Lower leg skin (tissue), 4 donors: Measurements from ENCODE around the gene PPP1R12B. TPM values are rescaled to one million over a fixed set of nuclear protein-coding genes. Genes with fewer than 3 reads are reported as not detected.

Experiments
- DNase-seq, 2 donors: peaks; one replicate each; pipeline ENCODE4 v3.0.0-alpha.2; 2019; ENCODE audit warnings: low spot score in 2 of 2
- H3K4me3 ChIP-seq: fragments of 200-600 bp; sonication (generic); 2 replicates; pipeline ENCODE4 v1.5.1; 2017; ENCODE audit warnings: mild to moderate bottlenecking, low read depth; ENCODE audit not compliant: poor library complexity, severe bottlenecking
- POLR2A ChIP-seq, 2 donors: fragments of 450-650 bp; IDR thresholded peaks; one replicate each; pipeline ENCODE4 v1.6.1; 2016 to 2017; ENCODE audit warnings: antibody characterized with exemption in 2 of 2, mild to moderate bottlenecking in 1 of 2, moderate library complexity in 1 of 2
- WGBS, 2 donors: methylation state at CpG; one replicate each; pipeline ENCODE4 v1.1.5; 2018; 5-methylcytosine and 5-hydroxymethylcytosine counted together
- intact Hi-C: fragments of 100-400 bp; cut with DNase I; formaldehyde crosslinking; loops from one replicate; pipeline ENCODE4 v1.15.0; 2023; ENCODE audit warnings: low total_unique reads
- total RNA-seq, 4 donors: library from RNA; depleted of rRNA; stranded (reverse); fragments of >200 nt; gene quantifications; one replicate each; pipeline ENCODE4 v1.1.0, GENCODE V29; 2016
- TF ChIP-seq, protein P1 (sequence below), 3 donors: fragments of 450-650 bp; IDR thresholded peaks; one replicate each; pipeline ENCODE4 v1.5.1; 2016; ENCODE audit warnings: antibody characterized with exemption in 3 of 3, mild to moderate bottlenecking in 3 of 3, moderate library complexity in 2 of 3

The PPP1R12B gene
- total RNA-seq, 4 donors from 2014 or later = 14.6 to 50.8 (median 30.6) TPM

GRCh38 chr1:202561240-202561639 is 212.7 kb downstream of the PPP1R12B start:
- H3K4me3 ChIP-seq = no peak overlapping the region
- TF ChIP-seq, protein P1, sequence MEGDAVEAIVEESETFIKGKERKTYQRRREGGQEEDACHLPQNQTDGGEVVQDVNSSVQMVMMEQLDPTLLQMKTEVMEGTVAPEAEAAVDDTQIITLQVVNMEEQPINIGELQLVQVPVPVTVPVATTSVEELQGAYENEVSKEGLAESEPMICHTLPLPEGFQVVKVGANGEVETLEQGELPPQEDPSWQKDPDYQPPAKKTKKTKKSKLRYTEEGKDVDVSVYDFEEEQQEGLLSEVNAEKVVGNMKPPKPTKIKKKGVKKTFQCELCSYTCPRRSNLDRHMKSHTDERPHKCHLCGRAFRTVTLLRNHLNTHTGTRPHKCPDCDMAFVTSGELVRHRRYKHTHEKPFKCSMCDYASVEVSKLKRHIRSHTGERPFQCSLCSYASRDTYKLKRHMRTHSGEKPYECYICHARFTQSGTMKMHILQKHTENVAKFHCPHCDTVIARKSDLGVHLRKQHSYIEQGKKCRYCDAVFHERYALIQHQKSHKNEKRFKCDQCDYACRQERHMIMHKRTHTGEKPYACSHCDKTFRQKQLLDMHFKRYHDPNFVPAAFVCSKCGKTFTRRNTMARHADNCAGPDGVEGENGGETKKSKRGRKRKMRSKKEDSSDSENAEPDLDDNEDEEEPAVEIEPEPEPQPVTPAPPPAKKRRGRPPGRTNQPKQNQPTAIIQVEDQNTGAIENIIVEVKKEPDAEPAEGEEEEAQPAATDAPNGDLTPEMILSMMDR (IDR thresholded peaks at IDR 0.05) = no peak
- TF ChIP-seq POLR2A (IDR thresholded peaks at IDR 0.05) = no peak
- 90 to 96% methylated on average over 1 of the region's 1 CpG for WGBS, 2 donors
- DNase-seq = no peak
- intact Hi-C loops = no loop called here

DNA sequence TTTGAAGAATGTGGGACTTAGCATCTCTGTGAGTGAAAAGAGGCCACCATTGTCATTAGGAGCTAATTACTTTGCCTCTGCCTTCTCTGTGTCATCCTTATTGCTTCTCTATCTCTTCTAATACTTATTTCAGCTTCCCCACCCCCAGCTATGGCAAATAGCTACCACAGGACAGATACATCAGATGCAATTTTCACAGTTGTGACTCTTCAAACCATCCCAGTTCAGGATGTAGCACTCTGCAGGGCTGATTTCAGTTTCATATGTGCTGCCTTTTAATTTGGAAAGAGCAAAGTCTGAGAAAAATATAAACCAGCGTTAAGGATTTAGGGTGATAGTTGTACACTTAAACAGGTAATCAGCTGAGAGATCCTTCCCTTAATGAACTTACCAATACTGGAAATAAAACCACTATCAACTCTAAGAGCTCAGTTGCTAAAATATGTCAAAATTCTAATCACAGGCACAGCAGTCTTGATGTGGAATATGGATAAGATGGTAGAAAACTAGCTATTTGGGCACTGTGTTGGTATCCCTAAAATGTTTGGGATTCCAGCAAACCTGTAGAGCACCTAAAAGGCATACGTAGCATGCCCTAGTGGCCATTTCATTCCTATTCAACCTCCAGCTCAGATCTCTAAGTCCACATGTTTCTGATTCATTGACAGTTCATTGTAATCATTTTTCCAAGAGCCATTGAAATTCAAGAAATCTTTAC is 213.4 kb downstream of the PPP1R12B start:
- no peak for DNase-seq
- intact Hi-C loops = no loop called here
- H3K4me3 ChIP-seq = no peak overlapping the region
- WGBS, 2 donors = 77 to 81% methylated on average over 2 of the region's 2 CpGs
- TF ChIP-seq POLR2A (IDR thresholded peaks at IDR 0.05) = no peak
- TF ChIP-seq, protein P1 (IDR thresholded peaks at IDR 0.05) = no peak

DNA sequence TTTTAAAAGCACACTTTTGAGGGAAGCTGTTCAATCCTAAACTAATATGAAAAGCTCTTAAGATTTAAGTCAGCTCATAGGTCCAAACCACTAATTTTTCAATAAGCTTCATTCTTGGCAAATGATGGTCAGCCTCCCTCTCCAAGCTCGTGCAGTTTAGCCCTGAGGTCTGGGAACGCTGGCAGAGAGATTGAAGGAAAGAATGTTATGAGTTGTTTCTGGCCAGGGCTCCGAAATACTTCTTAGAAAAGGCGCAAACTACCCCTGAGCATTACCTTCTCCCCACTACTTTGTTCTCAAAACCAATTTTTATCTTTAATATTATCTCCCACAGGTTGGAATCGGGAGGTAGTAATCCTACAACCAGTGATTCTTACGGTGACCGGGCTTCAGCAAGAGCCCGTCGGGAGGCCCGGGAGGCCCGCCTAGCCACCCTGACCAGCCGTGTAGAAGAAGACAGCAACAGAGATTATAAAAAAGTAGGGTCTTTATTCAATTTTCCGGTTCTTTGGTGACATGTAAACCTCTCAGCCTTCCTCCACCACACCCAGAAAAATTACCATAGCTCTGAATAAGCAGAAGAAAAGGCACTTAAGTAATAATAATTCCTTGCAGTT is 214.1 kb downstream of the PPP1R12B start:
- no peak for DNase-seq
- 48 to 51% methylated on average over 13 of the region's 13 CpGs for WGBS, 2 donors
- TF ChIP-seq POLR2A (IDR thresholded peaks at IDR 0.05) = no peak
- TF ChIP-seq, protein P1 (IDR thresholded peaks at IDR 0.05) = no peak
- no peak overlapping the region for H3K4me3 ChIP-seq
- intact Hi-C loops = no loop called here

- 64 to 79% methylated on average over 1 of the region's 1 CpG for WGBS, 2 donors
- no peak overlapping the region for H3K4me3 ChIP-seq
- intact Hi-C loops = no loop called here
- no peak for TF ChIP-seq POLR2A (IDR thresholded peaks at IDR 0.05)
- TF ChIP-seq, protein P1 (IDR thresholded peaks at IDR 0.05) = no peak
- DNase-seq = no peak
Observed at GRCh38 chr1:202563818-202564217, 215.3 kb downstream of the PPP1R12B start.

- TF ChIP-seq, protein P1 (IDR thresholded peaks at IDR 0.05) = no peak
- no peak for TF ChIP-seq POLR2A (IDR thresholded peaks at IDR 0.05)
- no peak overlapping the region for H3K4me3 ChIP-seq
- 71 to 74% methylated on average over 2 of the region's 2 CpGs for WGBS, 2 donors
- intact Hi-C loops = no loop called here
- DNase-seq = no peak
Observed at GRCh38 chr1:202564958-202565495, 216.5 kb downstream of the PPP1R12B start.
